GM18499 (cell line): Measurements from ENCODE around the gene COL7A1.

ENCODE experiments used
- ATAC-seq: cut with Tn5 transposase; IDR thresholded peaks from one replicate; pipeline ENCODE4 v1.9.1; 2021; ENCODE audit warnings: moderate number of reproducible peaks; ENCODE audit not compliant: insufficient read depth, unreplicated experiment

The COL7A1 gene

DNA sequence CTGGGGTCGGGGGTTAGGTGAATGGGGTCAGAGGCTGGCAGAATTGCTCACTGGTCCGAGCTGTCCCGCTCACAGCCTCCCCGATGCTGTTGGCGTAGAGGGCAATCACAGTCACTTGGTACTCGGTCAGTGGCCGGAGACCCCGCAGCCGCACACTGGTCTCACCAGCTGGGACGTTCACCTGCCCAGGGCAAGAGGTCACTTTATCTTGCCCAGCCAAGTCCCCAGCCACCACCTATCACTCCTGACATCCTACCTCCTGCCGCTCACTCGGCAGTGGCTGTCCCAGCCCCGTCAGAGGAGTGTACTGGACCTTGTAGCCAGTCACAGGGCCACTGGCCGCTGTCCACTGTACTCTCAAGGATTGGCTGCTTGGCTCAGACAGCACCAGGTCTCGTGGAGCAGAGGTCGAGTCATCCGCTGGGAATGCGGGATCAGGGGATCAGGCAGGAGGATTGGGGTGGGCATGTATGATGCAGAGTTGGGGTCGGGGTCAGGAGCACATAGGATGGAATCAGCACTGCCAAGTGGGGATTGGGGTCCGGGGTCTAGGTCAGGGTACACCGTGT is 2.5 kb downstream of the COL7A1 start:
- no peak for ATAC-seq

DNA sequence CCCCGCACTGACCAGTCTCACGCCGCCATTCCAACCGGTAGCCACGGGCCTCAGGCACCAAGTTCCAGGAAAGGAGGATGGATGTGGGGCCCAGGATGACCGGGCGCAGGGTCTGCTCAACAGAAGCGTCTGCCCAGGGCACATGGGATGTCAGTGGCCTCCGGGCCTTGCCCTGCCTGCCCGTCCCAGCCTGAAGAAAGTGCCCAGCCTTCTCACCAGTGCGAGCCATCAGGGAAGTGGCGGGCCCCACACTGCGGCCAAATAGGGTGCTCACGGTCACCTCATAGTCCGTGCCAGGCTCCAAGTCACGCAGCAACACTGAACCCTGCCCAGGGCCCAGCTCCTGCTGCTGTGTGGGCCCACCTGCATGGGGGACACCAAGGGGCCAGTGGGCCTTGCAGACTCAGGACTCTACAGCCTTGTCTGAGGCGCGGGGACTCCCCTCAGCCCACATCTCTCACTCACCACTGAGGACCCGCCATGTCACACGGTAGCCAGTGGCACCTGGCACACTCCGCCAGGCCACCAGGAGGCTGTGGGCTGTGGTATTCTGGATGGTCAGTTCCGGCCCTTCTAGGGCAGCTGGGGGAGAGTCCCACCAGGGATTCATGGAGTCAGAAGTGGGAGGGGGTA is 3.1 kb downstream of the COL7A1 start:
- ATAC-seq: no peak

DNA sequence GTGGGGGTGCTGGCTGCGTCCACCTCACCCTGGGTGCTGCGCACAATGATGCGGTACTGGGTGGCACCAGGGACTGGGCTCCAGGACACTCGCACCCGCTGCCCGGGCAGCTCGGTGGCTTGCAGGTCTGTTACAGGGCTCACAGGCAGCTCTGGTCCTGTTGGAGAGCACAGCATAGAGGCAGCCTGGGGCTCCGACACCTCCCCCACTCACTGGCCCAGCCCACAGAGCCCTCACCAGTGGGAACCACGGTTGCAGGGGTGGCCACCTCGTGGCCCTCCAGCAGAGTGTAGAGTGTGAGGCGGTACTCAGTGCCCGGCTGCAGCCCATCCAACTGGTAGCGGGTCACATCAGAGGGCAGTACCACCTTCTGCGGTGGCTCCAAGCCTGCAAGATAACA is 3.7 kb downstream of the COL7A1 start:
- ATAC-seq: no peak

DNA sequence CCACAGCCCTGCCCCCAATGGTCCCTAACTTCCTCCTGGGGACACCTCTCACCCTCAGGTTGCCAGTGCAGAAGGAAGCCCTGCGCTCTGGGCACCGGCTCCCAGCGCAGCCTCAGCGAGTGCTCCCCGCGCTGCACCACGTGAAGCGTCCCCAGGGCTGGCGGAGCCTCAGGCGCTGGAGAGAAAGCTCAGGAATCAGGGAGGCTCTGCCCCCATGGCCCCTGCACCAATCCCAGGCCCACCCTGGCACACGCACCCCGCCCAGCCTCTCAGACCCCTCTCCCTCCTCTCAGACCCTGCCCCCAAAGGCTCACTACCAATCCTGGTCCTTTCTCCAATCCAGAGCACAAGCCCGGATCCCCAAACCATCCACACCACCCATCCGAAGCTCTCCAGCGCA is 6.9 kb downstream of the COL7A1 start:
- ATAC-seq: no peak

DNA sequence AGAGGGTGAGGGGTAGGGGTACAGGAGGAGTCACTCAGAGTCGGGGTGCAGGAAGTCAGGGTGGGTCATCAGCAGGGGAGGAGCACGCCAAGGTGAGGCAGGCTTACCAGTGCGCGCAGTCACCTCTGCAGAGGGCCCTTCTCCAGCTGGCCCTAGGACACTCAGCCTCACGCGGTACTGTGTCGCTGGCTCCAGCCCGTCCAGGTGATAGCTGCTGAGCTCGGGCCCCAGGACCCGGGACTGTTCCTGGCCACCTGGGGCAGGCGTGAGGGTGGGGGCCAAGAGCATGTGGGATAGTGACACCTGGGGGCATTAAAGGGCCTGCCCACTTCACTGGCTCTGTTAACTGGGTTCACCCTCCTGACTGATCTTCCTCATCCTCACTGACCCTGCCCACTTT is 7.4 kb downstream of the COL7A1 start:
- ATAC-seq: no peak

DNA sequence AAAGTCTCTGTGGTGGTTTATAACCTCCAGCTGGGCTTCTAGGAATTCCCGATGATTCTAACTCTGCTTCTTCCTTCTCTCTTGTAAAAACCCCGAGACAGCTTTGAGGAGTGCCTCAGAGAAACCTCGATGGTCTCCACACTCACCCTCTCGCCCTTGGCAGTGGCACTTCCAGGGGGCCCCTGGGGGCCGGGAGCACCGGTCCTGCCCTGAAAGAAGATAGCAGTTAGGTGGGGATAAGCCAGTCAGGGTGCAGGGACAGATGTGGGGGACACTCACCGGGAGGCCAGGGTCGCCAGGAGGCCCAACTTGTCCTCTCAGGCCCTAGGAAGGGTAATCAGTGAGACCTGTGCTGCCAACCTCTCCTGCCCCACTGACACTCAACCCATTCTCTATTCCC is 9.7 kb downstream of the COL7A1 start:
- ATAC-seq: no peak

DNA sequence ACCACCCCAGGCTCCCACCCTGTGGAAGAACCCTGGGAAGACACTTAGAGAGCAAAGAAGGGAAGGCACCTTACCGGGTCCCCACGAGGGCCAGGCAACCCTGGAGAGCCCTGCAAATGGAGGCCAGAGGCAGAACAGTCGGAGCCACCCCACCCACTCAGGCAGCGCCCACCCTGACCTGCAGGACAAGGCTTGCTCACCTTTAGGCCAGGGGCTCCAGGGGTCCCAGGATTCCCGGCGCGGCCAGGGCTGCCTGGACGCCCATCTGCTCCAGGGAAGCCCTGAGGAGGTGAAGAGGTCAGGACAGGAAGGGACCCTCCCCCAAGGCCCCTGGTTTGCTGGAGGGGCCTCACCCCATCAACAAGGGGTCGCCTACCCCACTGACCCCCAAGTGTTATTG is 10.3 kb downstream of the COL7A1 start:
- ATAC-seq: no peak

DNA sequence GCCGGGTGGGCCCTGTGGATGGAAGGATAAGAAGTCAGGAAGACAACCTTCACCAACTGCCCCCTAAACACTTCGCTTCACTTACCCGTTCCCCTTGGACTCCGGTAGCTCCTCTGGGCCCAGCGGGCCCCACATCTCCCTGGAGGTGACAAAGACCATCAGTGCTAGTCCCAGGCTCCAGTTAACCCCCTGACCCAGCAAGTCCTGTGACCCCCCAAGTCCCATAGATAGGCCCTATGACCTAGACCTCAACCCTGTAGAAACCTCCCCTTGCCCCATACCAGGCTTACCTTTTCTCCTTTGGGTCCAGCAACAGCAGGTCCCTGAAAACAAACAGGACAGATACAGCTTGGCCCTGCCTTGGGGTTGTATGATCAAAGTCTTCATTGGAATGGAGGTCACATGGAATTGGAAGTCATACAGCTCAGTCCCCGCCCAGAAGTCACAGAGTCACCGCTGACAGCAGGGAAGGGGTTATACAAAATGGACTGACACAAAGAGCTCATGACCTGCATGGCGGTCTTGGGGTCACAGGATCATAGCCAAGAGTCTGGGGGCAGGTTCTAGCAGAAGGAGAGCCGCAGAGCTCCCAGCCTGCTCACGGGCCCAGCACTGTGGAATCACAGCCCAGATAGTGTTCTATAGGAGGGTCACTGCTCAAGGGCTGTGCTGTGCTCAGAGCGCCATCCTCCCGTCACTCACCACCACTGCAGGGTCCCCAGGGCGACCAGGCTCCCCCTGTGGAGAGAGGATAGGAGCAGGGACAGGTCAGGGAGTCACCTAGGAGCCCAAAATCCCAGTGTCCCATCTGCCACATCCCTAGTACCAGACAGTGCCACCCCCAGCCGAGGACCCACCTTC is 13.3 kb downstream of the COL7A1 start:
- ATAC-seq: no peak

DNA sequence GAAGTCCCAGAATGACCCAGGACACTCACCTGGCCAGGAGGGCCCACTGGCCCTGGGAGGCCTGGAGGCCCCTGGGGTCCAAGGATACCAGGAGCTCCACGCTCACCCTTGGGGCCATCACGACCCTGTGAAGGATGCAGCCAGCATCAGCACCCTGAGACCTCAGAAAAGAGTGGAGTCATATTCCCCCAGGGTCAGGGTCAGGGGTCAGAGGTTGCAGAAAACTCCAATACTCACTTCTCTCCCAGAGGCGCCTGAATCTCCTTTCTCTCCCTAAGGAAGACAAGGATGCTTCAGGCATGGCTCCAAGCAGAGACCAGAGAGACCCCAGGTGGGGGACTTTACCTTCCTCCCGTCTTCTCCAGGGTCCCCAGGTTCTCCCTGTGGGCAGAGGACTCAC is 18.5 kb downstream of the COL7A1 start:
- no peak for ATAC-seq

DNA sequence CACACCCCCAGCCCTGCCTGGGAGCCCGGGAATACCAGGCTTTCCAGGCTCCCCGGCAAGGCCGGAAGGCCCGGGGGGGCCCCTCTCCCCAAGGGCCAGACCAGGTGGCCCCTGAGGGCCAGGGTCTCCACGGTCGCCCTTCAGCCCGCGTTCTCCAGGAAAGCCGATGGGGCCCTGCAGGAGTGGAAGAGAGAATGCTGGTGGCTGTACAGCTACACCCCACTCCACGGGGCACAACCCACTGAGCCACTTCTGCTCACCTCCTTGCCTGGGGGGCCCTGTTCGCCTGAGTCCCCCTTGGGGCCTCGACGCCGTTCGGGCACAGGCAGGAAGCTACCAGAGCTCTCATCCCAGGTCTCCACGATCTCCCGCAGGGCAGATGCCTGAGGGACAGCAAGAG is 19.8 kb downstream of the COL7A1 start:
- ATAC-seq: no peak

DNA sequence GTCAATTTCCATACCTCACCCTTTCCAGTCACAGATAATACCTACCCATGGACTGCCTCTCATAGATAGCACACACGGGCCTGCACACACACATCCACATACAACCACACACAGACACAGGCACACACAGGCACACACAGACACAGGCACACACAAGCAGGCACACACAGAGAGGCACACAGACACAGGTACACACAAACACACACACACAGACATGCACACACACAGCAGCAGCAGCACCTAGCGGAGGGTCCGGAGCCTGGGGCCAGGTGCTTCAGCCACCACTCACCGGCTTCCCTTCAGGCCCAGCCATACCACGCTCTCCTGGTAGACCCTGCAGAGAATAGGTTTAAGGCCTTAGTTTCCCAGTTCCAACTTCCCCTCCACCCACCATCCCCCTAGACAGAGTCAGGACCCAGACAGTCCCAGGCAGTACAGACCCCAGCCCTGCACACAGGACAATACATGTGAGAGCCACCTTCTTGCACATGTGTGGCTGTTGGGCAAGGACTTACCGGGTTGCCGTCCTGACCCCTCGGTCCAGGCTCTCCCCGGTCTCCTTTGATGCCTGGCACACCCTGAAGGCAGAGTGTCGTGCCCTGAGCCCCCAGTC is 21.1 kb downstream of the COL7A1 start:
- ATAC-seq: no peak

DNA sequence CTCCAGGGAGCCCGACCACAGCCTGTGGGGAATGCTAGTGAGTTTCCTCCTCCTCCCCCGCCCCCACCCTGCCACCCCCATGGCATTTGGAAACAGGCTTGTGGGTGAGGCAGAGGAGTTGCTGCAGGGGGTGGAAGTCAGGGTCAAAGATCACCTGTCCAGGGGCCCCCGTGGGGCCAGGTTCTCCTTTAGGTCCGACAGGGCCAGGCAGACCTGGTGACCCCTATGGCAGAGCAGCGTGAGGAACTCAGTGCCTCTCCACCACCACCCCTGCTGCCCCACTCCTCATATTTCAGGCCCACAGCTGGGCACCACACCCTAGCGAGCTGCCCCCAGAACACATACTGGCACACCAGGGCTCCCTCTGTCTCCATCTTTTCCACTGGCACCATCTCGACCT is 22.6 kb downstream of the COL7A1 start:
- no peak for ATAC-seq

DNA sequence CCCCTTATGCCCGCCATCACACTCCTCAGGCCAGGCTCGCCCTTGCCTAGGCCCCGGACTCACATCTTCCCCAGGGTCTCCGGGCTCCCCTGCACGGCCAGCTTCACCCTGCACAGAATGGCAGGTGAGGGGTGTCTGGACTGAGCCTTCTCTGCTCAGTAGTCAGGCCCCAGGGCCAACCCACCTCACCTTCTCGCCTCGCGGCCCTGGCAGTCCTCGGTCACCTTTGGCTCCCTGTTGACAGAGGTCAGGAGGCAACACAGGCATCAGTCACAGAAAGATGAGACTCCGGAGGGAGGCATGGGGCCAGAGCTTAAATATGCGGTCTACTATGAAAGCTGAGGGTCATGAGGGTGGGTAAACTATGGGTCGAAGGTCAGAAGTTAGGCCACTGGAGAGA is 23.2 kb downstream of the COL7A1 start:
- ATAC-seq: no peak

DNA sequence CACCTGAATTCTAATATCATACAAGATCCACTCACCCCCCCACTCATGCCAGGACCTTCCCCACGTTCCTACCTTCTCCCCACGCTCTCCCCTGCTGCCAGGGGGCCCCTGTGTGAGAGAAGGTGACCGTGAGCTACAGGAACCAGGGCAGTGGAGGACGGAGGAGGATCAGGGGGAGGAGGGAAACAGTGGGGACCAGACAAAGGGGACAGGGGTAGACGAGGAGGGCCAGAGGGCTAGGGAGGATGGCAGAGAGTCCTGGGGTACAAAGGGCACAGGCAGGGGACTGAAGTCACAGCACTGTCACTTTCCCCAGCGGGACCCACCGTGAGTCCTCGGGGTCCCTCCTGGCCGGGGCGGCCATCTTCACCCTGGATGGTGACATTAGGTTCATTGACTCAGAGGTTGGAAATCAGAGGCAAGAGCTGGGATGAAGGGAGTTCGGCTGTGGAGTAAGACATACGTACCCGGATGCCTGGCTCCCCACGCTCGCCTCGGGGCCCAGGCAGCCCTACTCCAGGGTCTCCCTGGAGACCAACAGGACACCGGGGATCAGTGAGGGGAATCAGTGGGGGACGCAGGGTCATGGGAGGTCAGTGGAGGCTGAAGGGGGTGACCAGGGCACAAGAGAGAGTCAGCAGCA is 25.2 kb downstream of the COL7A1 start:
- ATAC-seq: no peak

DNA sequence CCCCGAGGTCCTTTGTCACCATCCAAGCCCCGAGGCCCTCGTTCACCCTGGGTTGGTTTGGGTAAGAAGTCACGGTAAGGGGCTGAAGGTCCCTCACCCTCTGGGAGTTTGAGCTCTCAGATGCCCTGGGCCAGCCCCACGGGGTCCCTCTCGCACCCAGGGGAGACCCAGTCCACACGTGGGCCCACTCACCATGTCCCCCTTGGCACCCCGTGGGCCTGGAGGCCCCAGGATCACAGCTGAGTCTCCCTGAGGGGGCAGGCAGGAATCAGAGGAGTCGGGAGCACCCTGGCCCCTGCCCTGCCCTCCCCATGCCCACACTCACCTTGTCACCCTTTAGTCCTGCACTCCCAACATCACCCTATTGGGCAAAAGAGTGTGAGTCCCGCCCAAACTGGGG is 25.7 kb downstream of the COL7A1 start:
- ATAC-seq: no peak

DNA sequence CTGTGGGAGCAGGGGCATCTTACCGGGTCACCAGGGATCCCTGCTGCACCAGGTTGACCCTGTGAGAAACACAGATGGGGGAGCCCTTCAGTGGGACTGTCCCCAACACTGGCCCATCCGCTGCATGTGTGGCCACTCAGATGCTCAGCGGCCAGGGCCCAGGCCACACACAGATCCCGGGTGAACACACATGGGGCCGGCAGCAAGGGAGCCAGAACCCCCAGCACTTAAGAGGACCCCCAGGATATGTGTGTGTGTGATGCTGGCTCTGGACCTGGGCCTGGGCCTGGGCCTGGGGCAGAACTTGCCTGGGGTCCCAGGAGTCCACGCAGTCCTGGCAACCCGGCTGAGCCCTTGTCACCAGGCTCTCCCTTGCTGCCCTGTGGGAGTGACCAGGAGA is 26.7 kb downstream of the COL7A1 start:
- ATAC-seq: no peak

DNA sequence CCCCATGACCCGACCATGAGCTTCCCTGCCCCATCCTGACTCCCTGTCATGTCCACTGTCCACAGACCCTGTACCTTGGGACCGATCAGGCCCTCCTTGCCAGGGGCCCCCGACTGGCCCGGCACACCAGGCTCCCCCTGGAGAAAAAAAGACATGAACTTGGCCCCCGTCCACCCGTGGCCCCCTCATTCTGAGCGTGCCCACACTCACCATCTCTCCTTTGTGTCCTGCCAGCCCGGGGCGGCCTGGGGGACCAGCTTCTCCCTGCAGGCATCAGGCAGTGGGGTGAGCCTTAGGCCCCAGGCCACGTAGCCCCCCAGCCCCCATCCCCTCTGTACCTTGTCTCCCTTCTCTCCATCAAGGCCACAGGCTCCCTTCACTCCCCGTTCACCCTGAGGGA is 27.6 kb downstream of the COL7A1 start:
- ATAC-seq: no peak

DNA sequence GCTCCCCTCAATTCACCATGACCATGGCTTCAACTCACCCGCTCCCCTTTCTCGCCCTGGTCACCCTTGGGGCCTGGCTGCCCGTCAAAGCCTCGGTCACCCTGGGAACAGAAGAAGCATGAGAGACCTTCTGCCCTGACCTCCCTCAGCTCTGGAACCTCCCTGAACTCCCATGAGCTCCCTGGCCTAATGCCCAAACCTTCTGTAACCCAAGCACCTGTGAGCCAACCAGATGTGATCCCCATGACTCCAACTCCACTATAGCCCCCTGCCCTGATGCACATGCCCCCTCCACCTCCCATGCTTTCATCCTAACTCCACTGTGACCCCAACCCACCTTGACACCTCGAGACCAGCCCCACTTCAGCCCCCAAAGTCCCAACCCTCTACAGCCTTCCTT is 28.0 kb downstream of the COL7A1 start:
- ATAC-seq: no peak

DNA sequence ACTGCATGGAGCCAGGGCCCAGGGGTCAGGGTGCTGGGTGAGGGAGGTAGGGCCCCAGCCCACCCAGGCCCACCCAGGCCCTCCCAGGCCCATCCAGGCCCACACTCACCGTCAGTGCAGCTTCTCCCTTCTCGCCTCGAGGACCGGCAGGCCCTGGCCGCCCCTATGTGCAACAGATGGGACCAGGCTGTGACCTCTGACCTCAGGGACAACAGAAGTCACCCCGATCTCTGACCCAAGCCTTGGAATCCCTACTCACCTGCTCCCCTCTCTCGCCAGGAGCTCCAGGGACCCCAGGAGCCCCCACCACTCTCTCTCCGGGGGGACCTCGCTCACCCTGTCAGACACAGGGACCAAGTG is 28.7 kb downstream of the COL7A1 start:
- no peak for ATAC-seq

DNA sequence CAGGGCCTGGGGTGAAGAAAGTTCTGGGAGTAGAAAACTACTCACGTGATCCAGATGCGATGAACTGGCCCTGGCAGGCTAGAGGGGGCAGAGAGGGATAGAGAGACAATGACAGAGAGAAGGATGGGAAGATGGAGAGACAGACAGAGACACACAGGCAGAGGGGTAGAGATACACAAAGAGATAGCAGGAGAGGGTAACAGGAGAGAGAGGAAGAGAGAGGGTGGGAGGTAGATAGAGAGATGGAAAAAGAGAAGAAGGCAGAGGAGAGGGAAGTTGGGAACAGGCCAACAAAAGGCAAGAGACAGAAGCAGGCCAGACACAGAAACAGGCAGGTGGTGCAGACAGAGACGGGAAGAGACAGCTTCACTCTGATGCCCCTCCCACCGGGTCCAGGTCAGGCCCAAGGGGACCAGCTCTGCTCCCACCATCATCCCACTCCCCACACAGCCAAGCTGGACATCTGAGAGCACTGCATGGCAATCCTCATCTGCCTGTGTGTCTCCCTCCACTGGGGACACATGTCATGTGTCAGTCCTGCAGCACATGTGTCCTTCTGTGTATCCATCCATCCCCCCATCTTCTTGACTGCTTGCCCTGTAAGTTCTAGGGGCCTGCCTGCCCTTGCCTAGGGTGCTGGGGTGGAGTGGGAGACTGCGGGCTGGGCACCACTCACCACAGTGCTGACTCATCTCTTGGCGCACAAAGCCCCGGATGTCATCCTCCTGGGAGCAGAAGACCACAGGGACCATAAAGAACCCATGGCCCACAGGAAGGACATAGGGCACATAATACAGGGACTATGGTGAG is 29.3 kb downstream of the COL7A1 start:
- ATAC-seq: no peak
